ENCODE results near the gene PAK1. TPM values are rescaled to one million over a fixed set of nuclear protein-coding genes. Genes with fewer than 3 reads are reported as not detected.

Gene PAK1
- total and polyA plus RNA-seq, 2 donors (not counting 1 experiment from before 2014, with no cell fraction given) = 34.6 to 37.7 TPM

DNA sequence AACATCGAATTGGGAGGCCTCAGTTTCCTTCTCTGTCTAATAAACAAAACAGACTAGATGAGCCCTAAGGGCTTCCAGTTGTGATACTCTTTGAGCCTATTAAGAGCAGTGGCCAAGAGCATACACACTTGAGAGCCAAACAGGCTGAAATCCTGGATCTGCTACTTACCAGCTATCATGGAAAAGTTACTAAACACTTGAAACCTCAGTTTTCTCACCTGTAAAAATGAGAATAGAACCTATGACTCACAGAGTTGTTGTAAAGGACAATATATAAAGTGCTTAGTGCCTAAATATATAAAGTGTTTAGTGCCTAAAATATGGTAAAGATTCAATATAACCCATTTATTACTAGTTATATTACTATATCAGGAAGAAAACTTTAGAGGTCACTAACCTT lies 148.7 kb downstream of the PAK1 start:
- Histone ChIP-seq H2AFZ (ENCODE audit: low read length) (no peak overlapping the region), H3K4me3 (replicated peaks in 1 of 4; ENCODE audit: control extremely low read depth in 1 of 4, insufficient read depth in 1 of 4, low read depth in 3 of 4, low read length in 4 of 4) (no peak overlapping the region), H3K9me3 (ENCODE audit: control insufficient read depth, insufficient read depth, low read depth, low read length) (no peaks in the 10 kb centered on the region), H3K4me1 (ENCODE audit: control insufficient read depth, extremely low read depth, insufficient read depth, low read length) (peaks cover 2% of the 10 kb centered on the region), H3K27ac (ENCODE audit: insufficient read depth, low read length) (no peak overlapping the region), H3K79me2 (ENCODE audit: control insufficient read depth, insufficient read depth, low read length) (no peaks in the 10 kb centered on the region), H3K36me3 (ENCODE audit: control insufficient read depth, insufficient read depth, low read length) (no peaks in the 10 kb centered on the region), H3K9ac (ENCODE audit: insufficient read depth, low read length) (no peak overlapping the region), H3K4me2 (ENCODE audit: extremely low read depth, insufficient read depth, low read length) (no peak overlapping the region), H3K27me3 (ENCODE audit: control insufficient read depth, insufficient read depth, low read length) (no peaks in the 10 kb centered on the region), H4K20me1 (ENCODE audit: control insufficient read depth, extremely low read depth, insufficient read depth, low read length) (no peaks in the 10 kb centered on the region)
- TF ChIP-seq, protein P1, sequence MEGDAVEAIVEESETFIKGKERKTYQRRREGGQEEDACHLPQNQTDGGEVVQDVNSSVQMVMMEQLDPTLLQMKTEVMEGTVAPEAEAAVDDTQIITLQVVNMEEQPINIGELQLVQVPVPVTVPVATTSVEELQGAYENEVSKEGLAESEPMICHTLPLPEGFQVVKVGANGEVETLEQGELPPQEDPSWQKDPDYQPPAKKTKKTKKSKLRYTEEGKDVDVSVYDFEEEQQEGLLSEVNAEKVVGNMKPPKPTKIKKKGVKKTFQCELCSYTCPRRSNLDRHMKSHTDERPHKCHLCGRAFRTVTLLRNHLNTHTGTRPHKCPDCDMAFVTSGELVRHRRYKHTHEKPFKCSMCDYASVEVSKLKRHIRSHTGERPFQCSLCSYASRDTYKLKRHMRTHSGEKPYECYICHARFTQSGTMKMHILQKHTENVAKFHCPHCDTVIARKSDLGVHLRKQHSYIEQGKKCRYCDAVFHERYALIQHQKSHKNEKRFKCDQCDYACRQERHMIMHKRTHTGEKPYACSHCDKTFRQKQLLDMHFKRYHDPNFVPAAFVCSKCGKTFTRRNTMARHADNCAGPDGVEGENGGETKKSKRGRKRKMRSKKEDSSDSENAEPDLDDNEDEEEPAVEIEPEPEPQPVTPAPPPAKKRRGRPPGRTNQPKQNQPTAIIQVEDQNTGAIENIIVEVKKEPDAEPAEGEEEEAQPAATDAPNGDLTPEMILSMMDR (conservative IDR thresholded peaks at IDR 0.05 in 1 of 2, IDR thresholded peaks at IDR 0.05 in 1 of 2; ENCODE audit: low read depth in 1 of 2, low read length in 2 of 2) = no peak
- TF ChIP-seq EZH2 (IDR thresholded peaks at IDR 0.05; ENCODE audit: low read length, missing control alignments) = no peak
- no peak for DNase-seq (ENCODE audit: low read depth in 2 of 2)

DNA sequence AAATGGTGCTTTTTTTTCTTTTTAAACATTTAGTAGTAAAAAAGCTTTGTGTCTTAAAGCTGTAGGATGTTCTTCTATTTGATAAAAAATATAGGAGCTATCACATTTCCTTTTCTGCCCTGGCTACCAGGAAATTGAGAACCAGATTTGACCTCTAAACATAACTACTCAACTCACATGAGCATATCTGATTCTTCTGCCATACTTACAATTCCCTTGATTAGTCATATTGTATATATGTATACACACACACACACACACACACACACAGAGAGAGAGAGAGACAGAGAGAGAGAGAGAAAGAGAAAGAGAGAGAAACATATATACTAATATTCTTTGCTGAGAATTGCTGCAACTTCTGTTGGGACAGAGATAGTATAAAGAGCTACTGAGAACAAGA lies 149.4 kb downstream of the PAK1 start:
- TF ChIP-seq, protein P1 (conservative IDR thresholded peaks at IDR 0.05 in 1 of 2, IDR thresholded peaks at IDR 0.05 in 1 of 2; ENCODE audit: low read depth in 1 of 2, low read length in 2 of 2) = no peak
- TF ChIP-seq EZH2 (IDR thresholded peaks at IDR 0.05; ENCODE audit: low read length, missing control alignments) = no peak
- DNase-seq (ENCODE audit: low read depth in 2 of 2) = peak in 1 of 2 donors; percentile 48
- no peak overlapping the region for H2AFZ ChIP-seq (ENCODE audit: low read length)

DNA sequence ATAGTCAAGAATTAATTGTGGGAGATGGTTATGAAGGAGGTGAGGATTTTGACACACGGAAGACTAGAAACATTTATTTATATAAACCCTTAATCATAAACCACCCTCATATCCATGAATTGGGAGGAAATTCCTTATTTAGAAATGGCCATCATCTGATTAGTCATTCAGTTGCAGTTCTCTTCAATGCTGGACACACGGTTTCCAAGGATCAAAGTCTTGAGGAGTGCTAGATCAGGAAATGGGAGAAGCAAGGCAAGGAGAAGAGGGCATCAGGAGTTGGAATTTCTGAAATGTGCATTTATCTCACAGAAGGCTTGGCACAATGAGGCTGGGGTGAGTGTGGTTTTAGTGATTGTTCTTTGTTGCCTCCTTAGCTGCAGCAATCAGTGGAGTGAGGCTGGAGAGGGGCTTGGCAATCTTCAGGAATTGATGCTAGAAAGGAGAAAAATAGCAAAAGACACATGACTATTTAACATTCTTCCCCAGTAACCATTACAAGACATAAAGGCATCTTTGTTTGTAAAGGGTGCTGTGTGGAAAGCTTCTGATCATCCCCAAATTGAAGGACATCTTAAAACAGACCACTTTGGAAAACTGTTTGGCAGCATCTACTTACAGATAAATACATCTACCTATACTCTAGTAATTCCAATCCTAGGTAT lies 150.8 kb downstream of the PAK1 start:
- H3K4me3 ChIP-seq (replicated peaks in 1 of 4; ENCODE audit: control extremely low read depth in 1 of 4, insufficient read depth in 1 of 4, low read depth in 3 of 4, low read length in 4 of 4) = no peak overlapping the region
- no peak overlapping the region for H3K9ac ChIP-seq (ENCODE audit: insufficient read depth, low read length)
- peak in 1 of 2 donors; percentile 71 for DNase-seq (ENCODE audit: low read depth in 2 of 2)
- TF ChIP-seq, protein P1 (conservative IDR thresholded peaks at IDR 0.05 in 1 of 2, IDR thresholded peaks at IDR 0.05 in 1 of 2; ENCODE audit: low read depth in 1 of 2, low read length in 2 of 2) = no peak
- no peak for TF ChIP-seq EZH2 (IDR thresholded peaks at IDR 0.05; ENCODE audit: low read length, missing control alignments)
- H3K27me3 ChIP-seq (ENCODE audit: control insufficient read depth, insufficient read depth, low read length) = no peaks in the 10 kb centered on the region
- H4K20me1 ChIP-seq (ENCODE audit: control insufficient read depth, extremely low read depth, insufficient read depth, low read length) = no peaks in the 10 kb centered on the region
- H3K27ac ChIP-seq (ENCODE audit: insufficient read depth, low read length) = peak overlapping the region; percentile 2
- H3K79me2 ChIP-seq (ENCODE audit: control insufficient read depth, insufficient read depth, low read length) = no peaks in the 10 kb centered on the region
- no peak overlapping the region for H2AFZ ChIP-seq (ENCODE audit: low read length)
- peaks cover 2% of the 10 kb centered on the region for H3K4me1 ChIP-seq (ENCODE audit: control insufficient read depth, extremely low read depth, insufficient read depth, low read length)
- H3K36me3 ChIP-seq (ENCODE audit: control insufficient read depth, insufficient read depth, low read length) = no peaks in the 10 kb centered on the region
- H3K4me2 ChIP-seq (ENCODE audit: extremely low read depth, insufficient read depth, low read length) = no peak overlapping the region
- H3K9me3 ChIP-seq (ENCODE audit: control insufficient read depth, insufficient read depth, low read depth, low read length) = no peaks in the 10 kb centered on the region

More for the DNA sequence above, 149.4 kb downstream of the PAK1 start:
- H3K27ac ChIP-seq (ENCODE audit: insufficient read depth, low read length) = no peak overlapping the region
- no peaks in the 10 kb centered on the region for H3K79me2 ChIP-seq (ENCODE audit: control insufficient read depth, insufficient read depth, low read length)
- peaks cover 2% of the 10 kb centered on the region for H3K4me1 ChIP-seq (ENCODE audit: control insufficient read depth, extremely low read depth, insufficient read depth, low read length)
- no peak overlapping the region for H3K4me2 ChIP-seq (ENCODE audit: extremely low read depth, insufficient read depth, low read length)
- no peaks in the 10 kb centered on the region for H4K20me1 ChIP-seq (ENCODE audit: control insufficient read depth, extremely low read depth, insufficient read depth, low read length)
- H3K36me3 ChIP-seq (ENCODE audit: control insufficient read depth, insufficient read depth, low read length) = no peaks in the 10 kb centered on the region
- no peak overlapping the region for H3K9ac ChIP-seq (ENCODE audit: insufficient read depth, low read length)
- H3K9me3 ChIP-seq (ENCODE audit: control insufficient read depth, insufficient read depth, low read depth, low read length) = no peaks in the 10 kb centered on the region
- no peak overlapping the region for H3K4me3 ChIP-seq (replicated peaks in 1 of 4; ENCODE audit: control extremely low read depth in 1 of 4, insufficient read depth in 1 of 4, low read depth in 3 of 4, low read length in 4 of 4)
- H3K27me3 ChIP-seq (ENCODE audit: control insufficient read depth, insufficient read depth, low read length) = no peaks in the 10 kb centered on the region
